Measurements from ENCODE around the gene ELOVL6. TPM values are rescaled to one million over a fixed set of nuclear protein-coding genes. Genes with fewer than 3 reads are reported as not detected.

Gene ELOVL6
- total RNA-seq, 1 donor from 2014 or later, result 3.6 TPM

- ATAC-seq (peak in 1 of 2 donors; percentile 48), DNase-seq (no peak)
- no peak for TF ChIP-seq CTCF (IDR thresholded peaks at IDR 0.05)
- no peak overlapping the region for H3K4me3 ChIP-seq
- H3K36me3 ChIP-seq, result no peaks in the 10 kb centered on the region
- no peaks in the 10 kb centered on the region for H3K9me3 ChIP-seq
- H3K27ac ChIP-seq, result no peak overlapping the region
- intact Hi-C loops (cut with DNase I), result no loop called here
- peaks cover 11% of the 10 kb centered on the region for H3K4me1 ChIP-seq
- H3K27me3 ChIP-seq (ENCODE audit: low read depth), result no peaks in the 10 kb centered on the region
Measured at GRCh38 chr4:110058677-110059076, 139.7 kb downstream of the ELOVL6 start.

- intact Hi-C loops (cut with DNase I), result no loop called here
- no peaks in the 10 kb centered on the region for H3K36me3 ChIP-seq
- no peak overlapping the region for H3K27ac ChIP-seq
- peaks cover 6% of the 10 kb centered on the region for H3K4me1 ChIP-seq
- H3K27me3 ChIP-seq (ENCODE audit: low read depth), result no peaks in the 10 kb centered on the region
- no peak for DNase-seq
- TF ChIP-seq CTCF (IDR thresholded peaks at IDR 0.05), result no peak
- no peak for ATAC-seq
- no peaks in the 10 kb centered on the region for H3K9me3 ChIP-seq
- H3K4me3 ChIP-seq, result no peak overlapping the region
Measured at GRCh38 chr4:110055158-110055768, 143.2 kb downstream of the ELOVL6 start.

GRCh38 chr4:110049951-110050925 is 148.2 kb downstream of the ELOVL6 start:
- Histone ChIP-seq H3K36me3 (no peaks in the 10 kb centered on the region), H3K27ac (no peak overlapping the region), H3K9me3 (no peaks in the 10 kb centered on the region), H3K27me3 (ENCODE audit: low read depth) (no peaks in the 10 kb centered on the region), H3K4me3 (no peak overlapping the region), H3K4me1 (no peaks in the 10 kb centered on the region)
- DNase-seq (no peak), ATAC-seq (peak; percentile 48 to 57)
- peak; percentile 75 for TF ChIP-seq CTCF (IDR thresholded peaks at IDR 0.05)
- intact Hi-C loops (cut with DNase I), result loop anchor here (10.0 kb wide), 1 partner anchor 165 kb away; no protein-coding TSS in a partner anchor

- Histone ChIP-seq H3K36me3 (no peaks in the 10 kb centered on the region), H3K9me3 (no peaks in the 10 kb centered on the region), H3K27ac (no peak overlapping the region), H3K27me3 (ENCODE audit: low read depth) (peaks cover 14% of the 10 kb centered on the region), H3K4me1 (no peaks in the 10 kb centered on the region), H3K4me3 (no peak overlapping the region)
- TF ChIP-seq CTCF (IDR thresholded peaks at IDR 0.05), result no peak
- ATAC-seq (no peak), DNase-seq (no peak)
- intact Hi-C loops (cut with DNase I), result loop anchor here (10.0 kb wide), 1 partner anchor 168 kb away; no protein-coding TSS in a partner anchor
Measured at GRCh38 chr4:110046588-110047049, 151.8 kb downstream of the ELOVL6 start.

- H3K27me3 ChIP-seq (ENCODE audit: low read depth), result peaks cover 14% of the 10 kb centered on the region
- no peaks in the 10 kb centered on the region for H3K36me3 ChIP-seq
- no peak overlapping the region for H3K27ac ChIP-seq
- DNase-seq (no peak), ATAC-seq (no peak)
- intact Hi-C loops (cut with DNase I), result loop anchor here (10.0 kb wide), 1 partner anchor 172 kb away; no protein-coding TSS in a partner anchor
- H3K4me1 ChIP-seq, result no peaks in the 10 kb centered on the region
- TF ChIP-seq CTCF (IDR thresholded peaks at IDR 0.05), result no peak
- H3K9me3 ChIP-seq, result no peaks in the 10 kb centered on the region
- H3K4me3 ChIP-seq, result no peak overlapping the region
Measured at GRCh38 chr4:110042545-110043517, 155.6 kb downstream of the ELOVL6 start.
